ENCODE measurements around the gene PATL2. TPM values are rescaled to one million over a fixed set of nuclear protein-coding genes. Genes with fewer than 3 reads are reported as not detected.
A peak's percentile ranks its signal among the peaks of the same experiment; 100 is the strongest.
"Not testable (repeated sequence)": the region's sequence is repeated elsewhere in the genome, so short reads cannot be mapped to it uniquely, and the experiment has no call there.

PATL2 gene
- total and polyA plus RNA-seq, 4 experiments from 2014 or later, result 5.7 to 62.8 (median 34.8) TPM

GRCh38 chr15:44720000-44720435, 8.9 kb upstream of the PATL2 start:
- not testable (repeated sequence) for H3K9me3 ChIP-seq (ENCODE audit: control insufficient read depth in 1 of 2, low read length in 2 of 2); H3K4me3 ChIP-seq (ENCODE audit: low read length in 2 of 2); H3K27me3 Mint-ChIP-seq; DNase-seq; H3K27me3 ChIP-seq (ENCODE audit: insufficient read depth, low read length); H3K9me3 Mint-ChIP-seq
- intact Hi-C loops (cut with micrococcal nuclease), result loop anchor here (1.0 kb wide), 1 partner anchor 9 kb away; the partner anchor contains the start of genes B2M and PATL2
- Histone ChIP-seq H3K27ac (ENCODE audit: low read depth, low read length) (peak overlapping the region; percentile 99), H3K36me3 (ENCODE audit: insufficient read depth, low read length) (peaks cover 39% of the 10 kb centered on the region), H3K4me1 (ENCODE audit: insufficient read depth, low read length) (peaks cover 97% of the 10 kb centered on the region)
- peaks cover 69 to 94% (median 81%) of the 10 kb centered on the region in 4 donors for H3K4me1 Mint-ChIP-seq
- peak overlapping the region; percentile 83 to 100 (median 94) for H3K27ac Mint-ChIP-seq
- ChIA-PET CTCF (ENCODE audit: partially characterized antibody) (interaction anchor here (1.1 to 33.6 kb wide), 4 partner anchors 9 to 58 kb away, joined by 3 to 821 read pairs (median 304); partner anchors contain the start of genes B2M, PATL2, SPG11 and TRIM69), POLR2A (ENCODE audit: partially characterized antibody) (interaction anchor here (1.2 to 39.7 kb wide), 14 partner anchors 6 to 143 kb away, joined by 3 to 5737 read pairs (median 6); partner anchors contain the start of genes B2M, PATL2, SPG11 and TRIM69)
- H3K4me3 Mint-ChIP-seq, result peak overlapping the region in 7 of 8 donors; percentile 28 to 86 (median 40)
- peaks cover 45 to 48% of the 10 kb centered on the region in 2 donors for H3K36me3 Mint-ChIP-seq

GRCh38 chr15:44719293-44719999, 8.3 kb upstream of the PATL2 start:
- peaks cover 0 to 7% (median 0%) of the 10 kb centered on the region in 8 donors for H3K9me3 Mint-ChIP-seq
- no peak overlapping the region for H3K4me3 ChIP-seq (ENCODE audit: low read length in 2 of 2)
- H3K27me3 Mint-ChIP-seq, result no peaks in the 10 kb centered on the region
- no peaks in the 10 kb centered on the region for H3K27me3 ChIP-seq (ENCODE audit: insufficient read depth, low read length)
- intact Hi-C loops (cut with micrococcal nuclease), result loop anchor here (1.0 kb wide), 1 partner anchor 8 kb away; the partner anchor contains the start of genes B2M and PATL2
- ChIA-PET CTCF (ENCODE audit: partially characterized antibody) (interaction anchor here (1.1 to 33.6 kb wide), 4 partner anchors 9 to 57 kb away, joined by 3 to 821 read pairs (median 302); partner anchors contain the start of genes PATL2, SPG11 and TRIM69), POLR2A (ENCODE audit: partially characterized antibody) (interaction anchor here (1.0 to 39.7 kb wide), 17 partner anchors 5 to 183 kb away, joined by 3 to 5737 read pairs (median 5); partner anchors contain the start of genes B2M, EIF3J, PATL2 and SPG11)
- H3K9me3 ChIP-seq (ENCODE audit: control insufficient read depth in 1 of 2, low read length in 2 of 2), result no peaks in the 10 kb centered on the region
- peak; percentile 71 to 79 (median 73) for DNase-seq
- H3K4me1 ChIP-seq (ENCODE audit: insufficient read depth, low read length), result peaks cover 94% of the 10 kb centered on the region
- peaks cover 45% of the 10 kb centered on the region for H3K36me3 ChIP-seq (ENCODE audit: insufficient read depth, low read length)
- H3K36me3 Mint-ChIP-seq, result peaks cover 51 to 52% of the 10 kb centered on the region in 2 donors
- H3K4me3 Mint-ChIP-seq, result peak overlapping the region; percentile 40 to 86 (median 72)
- peaks cover 69 to 94% (median 80%) of the 10 kb centered on the region in 4 donors for H3K4me1 Mint-ChIP-seq
- peak overlapping the region; percentile 99 for H3K27ac ChIP-seq (ENCODE audit: low read depth, low read length)
- peak overlapping the region; percentile 85 to 100 (median 94) for H3K27ac Mint-ChIP-seq

GRCh38 chr15:44718927-44719292, 7.8 kb upstream of the PATL2 start:
- Histone ChIP-seq H3K36me3 (ENCODE audit: insufficient read depth, low read length) (peaks cover 50% of the 10 kb centered on the region), H3K27ac (ENCODE audit: low read depth, low read length) (peak overlapping the region; percentile 99), H3K4me3 (ENCODE audit: low read length in 2 of 2) (no peak overlapping the region), H3K4me1 (ENCODE audit: insufficient read depth, low read length) (peaks cover 88% of the 10 kb centered on the region), H3K9me3 (ENCODE audit: control insufficient read depth in 1 of 2, low read length in 2 of 2) (no peaks in the 10 kb centered on the region), H3K27me3 (ENCODE audit: insufficient read depth, low read length) (no peaks in the 10 kb centered on the region)
- H3K27ac Mint-ChIP-seq, result peak overlapping the region; percentile 85 to 100 (median 94)
- ChIA-PET POLR2A (ENCODE audit: partially characterized antibody) (interaction anchor here (1.0 to 39.7 kb wide), 12 partner anchors 5 to 182 kb away, joined by 3 to 5737 read pairs (median 5); partner anchors contain the start of genes B2M, EIF3J, PATL2 and SPG11), CTCF (ENCODE audit: partially characterized antibody) (interaction anchor here (1.5 to 33.6 kb wide), 3 partner anchors 8 to 57 kb away, joined by 4 to 821 read pairs (median 601); partner anchors contain the start of genes PATL2, SPG11 and TRIM69)
- peaks cover 0 to 7% (median 0%) of the 10 kb centered on the region in 8 donors for H3K9me3 Mint-ChIP-seq
- intact Hi-C loops (cut with micrococcal nuclease), result loop anchor here (1.0 kb wide), 2 partner anchors 7 to 8 kb away; partner anchors contain the start of genes B2M and PATL2
- peaks cover 55 to 56% of the 10 kb centered on the region in 2 donors for H3K36me3 Mint-ChIP-seq
- H3K27me3 Mint-ChIP-seq, result no peaks in the 10 kb centered on the region
- H3K4me3 Mint-ChIP-seq, result peak overlapping the region in 7 of 8 donors; percentile 56 to 99 (median 75)
- peaks cover 66 to 93% (median 77%) of the 10 kb centered on the region in 4 donors for H3K4me1 Mint-ChIP-seq
- peak in 1 of 5 donors; percentile 18 for DNase-seq

GRCh38 chr15:44718180-44718926, 7.2 kb upstream of the PATL2 start:
- Histone ChIP-seq H3K36me3 (ENCODE audit: insufficient read depth, low read length) (peaks cover 56% of the 10 kb centered on the region), H3K27me3 (ENCODE audit: insufficient read depth, low read length) (no peaks in the 10 kb centered on the region), H3K4me3 (ENCODE audit: low read length in 2 of 2) (no peak overlapping the region), H3K9me3 (ENCODE audit: control insufficient read depth in 1 of 2, low read length in 2 of 2) (no peaks in the 10 kb centered on the region), H3K27ac (ENCODE audit: low read depth, low read length) (peak overlapping the region; percentile 99), H3K4me1 (ENCODE audit: insufficient read depth, low read length) (peaks cover 83% of the 10 kb centered on the region)
- Mint-ChIP-seq H3K36me3 (peaks cover 59 to 61% of the 10 kb centered on the region in 2 donors), H3K27me3 (no peaks in the 10 kb centered on the region), H3K9me3 (peaks cover 0 to 7% (median 0%) of the 10 kb centered on the region in 8 donors), H3K4me1 (peaks cover 65 to 89% (median 77%) of the 10 kb centered on the region in 4 donors), H3K4me3 (peak overlapping the region in 7 of 8 donors; percentile 8 to 100 (median 68)), H3K27ac (peak overlapping the region; percentile 72 to 100 (median 87))
- DNase-seq, result peak in 1 of 5 donors; percentile 50
- ChIA-PET POLR2A (ENCODE audit: partially characterized antibody) (interaction anchor here (1.0 to 39.7 kb wide), 12 partner anchors 4 to 182 kb away, joined by 3 to 5737 read pairs (median 6); partner anchors contain the start of genes B2M, EIF3J, PATL2 and SPG11), CTCF (ENCODE audit: partially characterized antibody) (interaction anchor here (1.5 to 33.6 kb wide), 3 partner anchors 8 to 56 kb away, joined by 4 to 821 read pairs (median 601); partner anchors contain the start of genes PATL2, SPG11 and TRIM69)
- intact Hi-C loops (cut with micrococcal nuclease), result loop anchor here (1.0 kb wide), 1 partner anchor 8 kb away; no protein-coding TSS in a partner anchor

- Histone ChIP-seq H3K4me1 (ENCODE audit: insufficient read depth, low read length) (peaks cover 74% of the 10 kb centered on the region), H3K4me3 (ENCODE audit: low read length in 2 of 2) (peak overlapping the region in 1 of 2 donors; percentile 12), H3K27me3 (ENCODE audit: insufficient read depth, low read length) (no peaks in the 10 kb centered on the region), H3K36me3 (ENCODE audit: insufficient read depth, low read length) (peaks cover 64% of the 10 kb centered on the region), H3K27ac (ENCODE audit: low read depth, low read length) (peak overlapping the region; percentile 99), H3K9me3 (ENCODE audit: control insufficient read depth in 1 of 2, low read length in 2 of 2) (no peaks in the 10 kb centered on the region)
- H3K4me1 Mint-ChIP-seq, result peaks cover 62 to 92% (median 71%) of the 10 kb centered on the region in 4 donors
- H3K27ac Mint-ChIP-seq, result peak overlapping the region; percentile 79 to 100 (median 87)
- ChIA-PET CTCF (ENCODE audit: partially characterized antibody) (interaction anchor here (0.6 to 33.6 kb wide), 3 partner anchors 15 to 171 kb away, joined by 5 to 821 read pairs (median 601); partner anchors contain the start of genes SPG11 and TRIM69), POLR2A (ENCODE audit: partially characterized antibody) (interaction anchor here (1.2 to 39.7 kb wide), 5 partner anchors 10 to 65 kb away, joined by 3 to 5737 read pairs (median 10); partner anchors contain the start of genes SPG11 and TRIM69)
- peaks cover 0 to 13% (median 0%) of the 10 kb centered on the region in 8 donors for H3K9me3 Mint-ChIP-seq
- intact Hi-C loops (cut with micrococcal nuclease), result no loop called here
- H3K36me3 Mint-ChIP-seq, result peaks cover 71 to 72% of the 10 kb centered on the region in 2 donors
- peak overlapping the region; percentile 22 to 100 (median 99) for H3K4me3 Mint-ChIP-seq
- DNase-seq, result no peak
- H3K27me3 Mint-ChIP-seq, result no peaks in the 10 kb centered on the region
These were observed 6.0 kb upstream of the PATL2 start for GRCh38 chr15:44716983-44717602.
